Fibroblast of lung (primary cell): Measurements from ENCODE around the gene UBE2E2. TPM values are rescaled to one million over a fixed set of nuclear protein-coding genes. Genes with fewer than 3 reads are reported as not detected.
A peak's percentile ranks its signal among the peaks of the same experiment; 100 is the strongest.

Experiments used
- DNase-seq, 2 donors: peaks; one replicate each; pipeline versions ENCODE4 v3.0.0 to v3.0.0-alpha.2; 2010; ENCODE audit warnings: low read depth in 2 of 2
- H2AFZ ChIP-seq: 2 replicates; pipeline ENCODE4 v1.5.1; 2012; ENCODE audit warnings: low read length, control low read depth, inconsistent platforms
- H3K27ac ChIP-seq: 2 replicates; pipeline ENCODE4 v1.5.1; 2011; ENCODE audit warnings: low read length, control low read depth; ENCODE audit not compliant: insufficient read depth
- H3K27me3 ChIP-seq: 2 replicates; pipeline ENCODE4 v1.5.1; 2011; ENCODE audit warnings: mild to moderate bottlenecking, low read length; ENCODE audit not compliant: control insufficient read depth, insufficient read depth
- H3K36me3 ChIP-seq: 2 replicates; pipeline ENCODE4 v1.5.1; 2011; ENCODE audit warnings: low read length; ENCODE audit not compliant: control insufficient read depth, insufficient read depth
- H3K4me1 ChIP-seq: 2 replicates; pipeline ENCODE4 v1.5.1; 2011; ENCODE audit warnings: low read length; ENCODE audit not compliant: control insufficient read depth, insufficient read depth; ENCODE audit errors: extremely low read depth
- H3K4me2 ChIP-seq: 2 replicates; pipeline ENCODE4 v1.5.1; 2011; ENCODE audit warnings: low read length, control low read depth; ENCODE audit not compliant: insufficient read depth; ENCODE audit errors: extremely low read depth
- H3K4me3 ChIP-seq, 4 experiments: fragments of 200-600 bp in 1 of 4; sonication (generic) in 1 of 4; replicated peaks in 1 of 4; 2 replicates each; pipeline ENCODE4 v1.5.1; 2011 to 2016; ENCODE audit warnings: low read length in 4 of 4, low read depth in 3 of 4, mild to moderate bottlenecking in 3 of 4, control low read depth in 2 of 4, inconsistent platforms in 1 of 4, mixed read lengths in 1 of 4; ENCODE audit not compliant: insufficient read depth in 1 of 4; ENCODE audit errors: control extremely low read depth in 1 of 4
- H3K79me2 ChIP-seq: 2 replicates; pipeline ENCODE4 v1.5.1; 2012; ENCODE audit warnings: mild to moderate bottlenecking, low read length, inconsistent platforms; ENCODE audit not compliant: control insufficient read depth, insufficient read depth
- H3K9ac ChIP-seq: 2 replicates; pipeline ENCODE4 v1.5.1; 2011; ENCODE audit warnings: mild to moderate bottlenecking, low read length, control low read depth; ENCODE audit not compliant: insufficient read depth
- H3K9me3 ChIP-seq: 2 replicates; pipeline ENCODE4 v1.5.1; 2012; ENCODE audit warnings: low read depth, low read length; ENCODE audit not compliant: control insufficient read depth, insufficient read depth
- H4K20me1 ChIP-seq: 2 replicates; pipeline ENCODE4 v1.5.1; 2011; ENCODE audit warnings: low read length; ENCODE audit not compliant: control insufficient read depth, insufficient read depth; ENCODE audit errors: extremely low read depth
- EZH2 ChIP-seq: IDR thresholded peaks from 2 replicates; pipeline ENCODE4 v1.5.1; 2012; ENCODE audit warnings: low read length, control low read depth, mild to moderate bottlenecking; ENCODE audit errors: missing control alignments
- polyA plus RNA-seq, 2 donors: library from polyadenylated mRNA; depleted of rRNA in 1 of 2; stranded (reverse) in 1 of 2; unstranded in 1 of 2; fragments of >200 nt; gene quantifications; 2 replicates each; pipeline ENCODE4 v1.2.1, GENCODE V29; 2011 to 2012; ENCODE audit warnings: missing spikeins in 1 of 2
- total RNA-seq: library from RNA; depleted of rRNA; stranded (reverse); fragments of >200 nt; gene quantifications from 2 replicates; pipeline ENCODE4 v1.2.1, GENCODE V29; 2014
- TF ChIP-seq, protein P1 (sequence below), 2 donors: IDR thresholded peaks in 1 of 2; conservative IDR thresholded peaks in 1 of 2; 1 replicate in 1 of 2; 2 replicates in 1 of 2; pipeline ENCODE4 v1.5.1; 2011 to 2012; ENCODE audit warnings: low read length in 2 of 2, control low read depth in 1 of 2, inconsistent platforms in 1 of 2, low read depth in 1 of 2, mild to moderate bottlenecking in 1 of 2

UBE2E2 gene
- total and polyA plus RNA-seq, 2 donors (not counting 1 experiment from before 2014, with no cell fraction given), result 79.8 to 127 TPM

DNA sequence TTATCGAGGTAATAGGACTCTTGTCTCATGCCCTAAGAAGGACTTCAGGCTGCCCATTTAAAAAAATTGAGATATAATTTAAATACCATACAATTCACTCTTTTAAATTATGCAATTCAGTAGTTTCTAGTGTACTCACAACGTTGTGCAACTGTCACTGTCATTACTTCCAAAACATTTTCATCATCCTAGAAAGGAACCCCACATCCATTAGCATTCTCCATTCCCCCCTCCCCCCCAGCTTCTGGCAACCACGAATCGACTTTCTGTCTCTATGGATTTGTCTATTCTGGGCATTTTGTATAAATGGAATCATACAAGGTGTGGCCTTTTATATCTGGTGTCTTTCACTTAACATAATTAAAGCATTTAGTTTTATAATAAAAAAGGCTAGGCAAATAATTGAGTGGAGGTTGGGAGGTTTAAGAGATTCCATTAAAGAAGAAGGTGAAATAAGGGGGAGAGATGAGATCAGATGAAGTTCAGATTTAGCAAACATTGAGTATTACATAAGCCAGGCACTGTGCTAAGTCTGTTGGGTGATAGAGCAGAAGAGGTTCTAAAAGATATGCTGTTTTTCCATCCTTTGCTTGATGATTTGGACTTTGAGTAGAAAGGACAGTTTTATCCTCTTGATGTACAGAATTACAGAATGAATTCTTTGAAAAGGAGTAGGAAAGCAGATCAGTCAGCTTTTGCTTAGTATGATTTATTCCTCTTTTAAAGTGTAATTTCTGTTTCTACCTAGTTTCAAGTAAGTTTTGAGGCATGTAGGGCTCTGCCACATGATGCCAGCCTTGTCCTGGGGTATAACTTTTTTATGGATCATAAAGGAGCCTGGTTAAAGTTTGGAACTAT lies 36.3 kb downstream of the UBE2E2 start:
- no peaks in the 10 kb centered on the region for H3K27me3 ChIP-seq
- peaks cover 3% of the 10 kb centered on the region for H4K20me1 ChIP-seq
- no peak for DNase-seq
- H3K27ac ChIP-seq, result no peak overlapping the region
- no peaks in the 10 kb centered on the region for H3K36me3 ChIP-seq
- no peak overlapping the region for H3K4me2 ChIP-seq
- H3K4me3 ChIP-seq, result no peak overlapping the region
- H2AFZ ChIP-seq, result no peak overlapping the region
- H3K9ac ChIP-seq, result no peak overlapping the region
- H3K4me1 ChIP-seq, result no peaks in the 10 kb centered on the region
- H3K9me3 ChIP-seq, result no peaks in the 10 kb centered on the region
- H3K79me2 ChIP-seq, result peaks cover 24% of the 10 kb centered on the region
- TF ChIP-seq EZH2, result no peak
- TF ChIP-seq, protein P1, sequence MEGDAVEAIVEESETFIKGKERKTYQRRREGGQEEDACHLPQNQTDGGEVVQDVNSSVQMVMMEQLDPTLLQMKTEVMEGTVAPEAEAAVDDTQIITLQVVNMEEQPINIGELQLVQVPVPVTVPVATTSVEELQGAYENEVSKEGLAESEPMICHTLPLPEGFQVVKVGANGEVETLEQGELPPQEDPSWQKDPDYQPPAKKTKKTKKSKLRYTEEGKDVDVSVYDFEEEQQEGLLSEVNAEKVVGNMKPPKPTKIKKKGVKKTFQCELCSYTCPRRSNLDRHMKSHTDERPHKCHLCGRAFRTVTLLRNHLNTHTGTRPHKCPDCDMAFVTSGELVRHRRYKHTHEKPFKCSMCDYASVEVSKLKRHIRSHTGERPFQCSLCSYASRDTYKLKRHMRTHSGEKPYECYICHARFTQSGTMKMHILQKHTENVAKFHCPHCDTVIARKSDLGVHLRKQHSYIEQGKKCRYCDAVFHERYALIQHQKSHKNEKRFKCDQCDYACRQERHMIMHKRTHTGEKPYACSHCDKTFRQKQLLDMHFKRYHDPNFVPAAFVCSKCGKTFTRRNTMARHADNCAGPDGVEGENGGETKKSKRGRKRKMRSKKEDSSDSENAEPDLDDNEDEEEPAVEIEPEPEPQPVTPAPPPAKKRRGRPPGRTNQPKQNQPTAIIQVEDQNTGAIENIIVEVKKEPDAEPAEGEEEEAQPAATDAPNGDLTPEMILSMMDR (conservative IDR thresholded peaks at IDR 0.05 in 1 of 2, IDR thresholded peaks at IDR 0.05 in 1 of 2; ENCODE audit: low read depth in 1 of 2, low read length in 2 of 2), result no peak

DNA sequence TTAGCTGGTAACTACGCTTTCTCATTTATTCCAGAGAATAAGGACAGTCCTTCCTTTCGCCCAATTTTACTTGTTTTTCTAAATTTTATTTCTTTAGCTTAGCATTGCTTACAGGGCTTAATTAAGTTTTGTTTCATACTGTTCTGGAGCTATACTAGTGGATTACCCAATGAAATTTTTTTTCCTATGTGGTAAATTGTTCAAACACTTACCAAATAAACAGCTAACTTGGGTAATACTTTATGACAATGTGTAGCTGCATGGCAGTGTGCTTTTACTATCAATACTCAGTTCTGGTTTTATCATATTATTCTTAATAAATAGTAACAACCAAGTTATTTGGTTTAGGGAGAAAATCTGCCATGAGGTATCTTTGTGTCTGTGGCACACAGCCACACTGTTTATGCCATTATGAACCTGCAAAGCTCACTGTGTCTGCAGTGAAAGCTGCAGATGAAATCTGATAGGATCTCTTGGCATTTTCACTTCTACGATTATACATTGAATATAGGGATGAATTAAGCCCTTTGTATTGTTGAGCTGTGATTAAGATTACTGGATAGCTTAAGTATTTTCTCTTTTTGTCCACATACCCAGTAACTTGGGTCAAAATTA lies 37.2 kb downstream of the UBE2E2 start:
- Histone ChIP-seq H2AFZ (no peak overlapping the region), H3K4me2 (no peak overlapping the region), H4K20me1 (peaks cover 3% of the 10 kb centered on the region), H3K9ac (no peak overlapping the region), H3K27me3 (no peaks in the 10 kb centered on the region), H3K36me3 (no peaks in the 10 kb centered on the region), H3K4me3 (no peak overlapping the region), H3K79me2 (peaks cover 24% of the 10 kb centered on the region), H3K27ac (no peak overlapping the region), H3K9me3 (no peaks in the 10 kb centered on the region), H3K4me1 (no peaks in the 10 kb centered on the region)
- peak in 1 of 2 donors; percentile 24 for DNase-seq
- TF ChIP-seq, protein P1 (conservative IDR thresholded peaks at IDR 0.05 in 1 of 2, IDR thresholded peaks at IDR 0.05 in 1 of 2; ENCODE audit: low read depth in 1 of 2, low read length in 2 of 2), result no peak
- TF ChIP-seq EZH2, result no peak

DNA sequence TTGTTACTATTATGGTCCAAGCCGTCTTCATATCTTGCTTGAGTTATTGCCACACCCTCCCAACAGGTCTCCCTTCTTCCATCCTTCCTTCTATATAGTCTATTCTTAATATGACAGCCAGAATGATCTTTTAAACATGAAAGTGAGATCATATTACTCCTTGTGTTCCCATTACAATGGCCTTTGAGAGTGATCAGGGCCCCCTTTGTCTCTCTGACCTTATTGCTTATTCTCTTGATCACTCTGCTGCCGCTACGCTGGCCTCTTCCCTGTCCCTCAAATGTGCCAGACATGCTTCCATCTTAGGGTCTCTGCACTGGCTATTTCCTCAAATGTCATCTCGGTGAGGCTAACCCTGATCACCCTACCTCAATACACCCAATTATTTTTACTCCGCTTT lies 38.1 kb downstream of the UBE2E2 start:
- Histone ChIP-seq H3K36me3 (no peaks in the 10 kb centered on the region), H3K4me1 (no peaks in the 10 kb centered on the region), H3K4me3 (no peak overlapping the region), H3K27me3 (no peaks in the 10 kb centered on the region), H3K4me2 (no peak overlapping the region), H3K9me3 (no peaks in the 10 kb centered on the region), H2AFZ (no peak overlapping the region), H3K27ac (no peak overlapping the region), H3K79me2 (peaks cover 22% of the 10 kb centered on the region), H4K20me1 (peaks cover 3% of the 10 kb centered on the region), H3K9ac (no peak overlapping the region)
- no peak for DNase-seq
- TF ChIP-seq, protein P1 (conservative IDR thresholded peaks at IDR 0.05 in 1 of 2, IDR thresholded peaks at IDR 0.05 in 1 of 2; ENCODE audit: low read depth in 1 of 2, low read length in 2 of 2), result no peak
- no peak for TF ChIP-seq EZH2
